ENCODE results near the gene GARNL3.

The GARNL3 gene

DNA sequence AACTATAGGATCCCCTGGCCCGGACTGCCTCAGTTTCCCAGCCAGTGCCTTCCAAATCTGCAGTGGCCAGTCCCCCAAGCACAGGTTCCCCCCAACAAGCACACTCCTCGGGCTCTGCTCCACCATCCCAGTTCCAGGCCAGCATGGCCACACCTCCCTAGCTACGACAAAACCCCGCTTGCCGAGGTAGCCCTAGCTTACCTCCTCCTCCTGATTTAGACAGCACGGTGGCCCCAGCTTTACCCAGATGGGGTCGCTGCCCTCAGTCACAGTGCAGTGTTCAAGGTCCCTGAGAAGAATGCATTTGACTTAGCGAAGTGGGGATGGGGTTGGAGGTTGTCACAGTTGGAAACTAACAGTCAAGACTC lies 40.8 kb upstream of the GARNL3 start:
- peaks cover 4% of the 10 kb centered on the region for H3K4me1 ChIP-seq
- no peak overlapping the region for H3K4me2 ChIP-seq (ENCODE audit: low read length)
- peak overlapping the region; percentile 73 for H3K4me3 ChIP-seq (ENCODE audit: low read depth, low read length)
- H3K9me3 ChIP-seq (ENCODE audit: control insufficient read depth, low read length) = no peaks in the 10 kb centered on the region
- TF ChIP-seq, protein P1, sequence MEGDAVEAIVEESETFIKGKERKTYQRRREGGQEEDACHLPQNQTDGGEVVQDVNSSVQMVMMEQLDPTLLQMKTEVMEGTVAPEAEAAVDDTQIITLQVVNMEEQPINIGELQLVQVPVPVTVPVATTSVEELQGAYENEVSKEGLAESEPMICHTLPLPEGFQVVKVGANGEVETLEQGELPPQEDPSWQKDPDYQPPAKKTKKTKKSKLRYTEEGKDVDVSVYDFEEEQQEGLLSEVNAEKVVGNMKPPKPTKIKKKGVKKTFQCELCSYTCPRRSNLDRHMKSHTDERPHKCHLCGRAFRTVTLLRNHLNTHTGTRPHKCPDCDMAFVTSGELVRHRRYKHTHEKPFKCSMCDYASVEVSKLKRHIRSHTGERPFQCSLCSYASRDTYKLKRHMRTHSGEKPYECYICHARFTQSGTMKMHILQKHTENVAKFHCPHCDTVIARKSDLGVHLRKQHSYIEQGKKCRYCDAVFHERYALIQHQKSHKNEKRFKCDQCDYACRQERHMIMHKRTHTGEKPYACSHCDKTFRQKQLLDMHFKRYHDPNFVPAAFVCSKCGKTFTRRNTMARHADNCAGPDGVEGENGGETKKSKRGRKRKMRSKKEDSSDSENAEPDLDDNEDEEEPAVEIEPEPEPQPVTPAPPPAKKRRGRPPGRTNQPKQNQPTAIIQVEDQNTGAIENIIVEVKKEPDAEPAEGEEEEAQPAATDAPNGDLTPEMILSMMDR (IDR thresholded peaks at IDR 0.05) = no peak
- H3K27me3 ChIP-seq (ENCODE audit: control insufficient read depth, insufficient read depth, low read length) = no peaks in the 10 kb centered on the region
- H3K27ac ChIP-seq = peak overlapping the region; percentile 68
- H3K9ac ChIP-seq = no peak overlapping the region
- peak overlapping the region; percentile 87 for H2AFZ ChIP-seq
- H3K36me3 ChIP-seq (ENCODE audit: control insufficient read depth, insufficient read depth, low read length) = no peaks in the 10 kb centered on the region
- no peaks in the 10 kb centered on the region for H3K79me2 ChIP-seq

DNA sequence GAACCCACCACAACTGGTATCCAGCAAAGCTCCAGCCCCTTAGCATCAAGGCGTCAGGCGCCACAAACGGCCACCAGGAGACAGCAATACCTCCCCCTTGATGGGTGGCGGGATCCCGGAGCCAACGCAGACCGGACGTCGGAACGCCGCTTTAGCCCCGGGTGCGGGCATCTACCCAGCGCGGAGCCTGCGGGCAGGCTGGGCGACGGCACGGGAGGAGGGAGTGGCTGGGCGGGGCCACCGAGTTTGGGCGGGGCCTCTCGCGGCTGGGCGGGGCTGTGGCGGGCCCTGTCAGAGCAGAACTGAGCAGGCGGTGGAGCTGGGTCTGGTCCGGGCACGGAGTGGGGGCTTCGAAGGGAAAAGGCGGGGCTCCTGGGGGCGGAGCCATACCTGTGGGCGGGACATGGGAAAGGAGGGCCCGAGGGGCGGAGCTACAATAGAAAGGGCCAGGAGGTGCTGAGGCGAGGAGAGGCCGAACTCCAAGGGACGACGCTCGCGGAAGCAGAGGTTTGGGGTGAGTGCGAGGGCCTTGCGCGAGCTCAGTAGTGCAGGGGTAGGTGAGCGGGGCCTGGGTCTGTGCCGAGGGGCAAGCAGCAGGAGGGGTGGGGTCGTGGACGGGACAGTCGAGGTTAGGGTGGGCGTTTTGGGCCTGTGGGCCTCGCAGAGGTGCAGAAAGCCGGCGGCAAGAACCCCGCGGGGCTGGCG lies 40.2 kb upstream of the GARNL3 start:
- H3K4me2 ChIP-seq (ENCODE audit: low read length) = peak overlapping the region; percentile 81
- H3K27me3 ChIP-seq (ENCODE audit: control insufficient read depth, insufficient read depth, low read length) = no peaks in the 10 kb centered on the region
- no peaks in the 10 kb centered on the region for H3K9me3 ChIP-seq (ENCODE audit: control insufficient read depth, low read length)
- H3K79me2 ChIP-seq = no peaks in the 10 kb centered on the region
- TF ChIP-seq, protein P1 (IDR thresholded peaks at IDR 0.05) = peak; percentile 41
- H3K4me3 ChIP-seq (ENCODE audit: low read depth, low read length) = peak overlapping the region; percentile 73
- no peak overlapping the region for H3K9ac ChIP-seq
- peaks cover 4% of the 10 kb centered on the region for H3K4me1 ChIP-seq
- H3K36me3 ChIP-seq (ENCODE audit: control insufficient read depth, insufficient read depth, low read length) = no peaks in the 10 kb centered on the region
- H2AFZ ChIP-seq = peak overlapping the region; percentile 87
- H3K27ac ChIP-seq = peak overlapping the region; percentile 68

DNA sequence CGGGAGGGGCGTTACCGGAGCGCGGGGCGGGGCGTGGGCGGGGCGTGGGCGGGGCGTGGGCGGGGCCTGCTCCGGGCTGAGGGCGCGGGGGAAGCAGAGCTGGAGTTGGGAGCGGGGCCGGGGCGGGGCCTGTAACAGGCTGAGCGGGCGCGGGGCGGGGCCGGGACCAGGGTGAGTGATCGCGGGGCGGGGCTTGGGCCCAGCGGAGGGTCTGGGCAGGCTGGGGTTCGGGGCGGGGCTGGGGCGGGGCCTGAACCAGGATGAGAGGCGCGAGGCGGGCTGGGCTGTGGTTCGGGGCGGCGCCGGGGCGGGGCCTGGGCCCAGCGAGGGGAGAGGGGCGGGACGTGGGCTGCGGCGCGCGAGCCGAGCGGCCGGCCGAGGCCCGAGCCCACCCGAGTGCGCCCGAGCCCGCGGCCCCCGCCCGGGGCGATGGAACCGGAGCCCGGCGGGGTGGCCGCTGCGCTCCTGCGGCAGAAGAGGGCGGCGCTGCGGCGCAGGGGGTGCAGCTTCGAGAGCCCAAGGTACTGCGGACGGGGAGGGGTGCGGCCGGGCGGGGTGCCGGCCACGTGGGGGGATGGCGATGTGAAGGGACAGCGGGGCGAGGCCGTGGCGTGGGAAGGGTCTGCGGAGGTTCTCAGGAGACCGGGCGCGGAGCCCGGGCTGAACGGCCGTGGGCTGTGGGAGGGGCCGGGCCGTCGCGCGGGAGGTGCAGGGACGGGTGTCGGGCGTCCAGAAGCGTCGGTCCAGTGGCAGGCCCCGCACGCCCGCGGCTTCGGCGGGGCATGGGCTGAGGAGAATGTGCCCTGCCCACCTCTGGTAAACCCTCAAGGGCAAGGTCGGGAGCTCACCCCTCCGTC lies 39.5 kb upstream of the GARNL3 start:
- TF ChIP-seq, protein P1 (IDR thresholded peaks at IDR 0.05) = no peak
- Histone ChIP-seq H3K36me3 (ENCODE audit: control insufficient read depth, insufficient read depth, low read length) (no peaks in the 10 kb centered on the region), H3K4me3 (ENCODE audit: low read depth, low read length) (peak overlapping the region; percentile 73), H3K27ac (no peak overlapping the region), H2AFZ (peak overlapping the region; percentile 81), H3K9ac (no peak overlapping the region), H3K27me3 (ENCODE audit: control insufficient read depth, insufficient read depth, low read length) (no peaks in the 10 kb centered on the region), H3K4me1 (peaks cover 4% of the 10 kb centered on the region), H3K79me2 (no peaks in the 10 kb centered on the region), H3K4me2 (ENCODE audit: low read length) (peak overlapping the region; percentile 81), H3K9me3 (ENCODE audit: control insufficient read depth, low read length) (no peaks in the 10 kb centered on the region)

DNA sequence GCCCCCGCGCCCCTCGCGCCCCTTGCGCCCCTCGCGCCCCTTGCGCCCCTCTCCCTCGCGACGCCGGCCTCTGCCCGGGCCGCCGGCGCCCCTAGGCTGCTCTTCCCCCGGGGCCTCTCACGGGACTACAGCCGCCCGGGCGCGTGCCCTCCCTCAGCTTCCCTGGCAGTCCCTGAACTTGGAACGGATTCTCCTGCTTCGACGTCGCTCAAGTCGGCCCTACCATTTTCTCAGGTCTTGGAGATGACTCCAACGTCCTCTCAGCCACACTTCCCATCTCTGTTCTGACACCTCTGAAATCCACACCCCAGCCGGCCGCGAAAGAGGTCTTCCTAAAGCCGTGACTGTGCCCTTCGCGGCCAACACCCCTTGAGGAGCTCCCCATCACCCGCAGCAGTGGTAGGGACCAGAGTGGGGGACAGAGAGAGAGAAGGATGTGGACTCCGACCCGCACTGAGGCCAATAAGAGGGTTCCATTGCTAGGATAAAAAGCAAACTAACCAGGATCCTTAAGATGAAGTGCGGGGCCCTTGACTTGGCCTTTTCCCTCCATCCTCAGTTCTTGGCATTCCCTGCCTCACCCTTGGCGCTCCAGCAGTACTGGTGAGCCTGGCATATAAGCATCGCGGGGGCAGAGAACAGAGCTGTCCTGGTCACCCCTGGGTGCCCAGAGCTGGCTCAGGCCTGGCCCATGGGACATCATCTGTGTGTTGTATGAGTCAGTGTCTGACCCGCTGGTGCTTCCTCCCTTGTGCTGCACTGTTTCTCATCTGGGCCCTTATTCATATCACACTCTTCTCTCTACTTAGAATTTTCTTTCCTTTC lies 38.6 kb upstream of the GARNL3 start:
- Histone ChIP-seq H3K9ac (no peak overlapping the region), H3K4me2 (ENCODE audit: low read length) (peak overlapping the region; percentile 72), H3K79me2 (no peaks in the 10 kb centered on the region), H3K36me3 (ENCODE audit: control insufficient read depth, insufficient read depth, low read length) (no peaks in the 10 kb centered on the region), H3K9me3 (ENCODE audit: control insufficient read depth, low read length) (no peaks in the 10 kb centered on the region), H3K27ac (no peak overlapping the region), H3K4me1 (peaks cover 4% of the 10 kb centered on the region), H2AFZ (peak overlapping the region; percentile 42), H3K4me3 (ENCODE audit: low read depth, low read length) (no peak overlapping the region), H3K27me3 (ENCODE audit: control insufficient read depth, insufficient read depth, low read length) (no peaks in the 10 kb centered on the region)
- TF ChIP-seq, protein P1 (IDR thresholded peaks at IDR 0.05) = no peak

Data from parathyroid adenoma (tissue), 2 donors.